Measurements from ENCODE around the gene SUCO. TPM values are rescaled to one million over a fixed set of nuclear protein-coding genes. Genes with fewer than 3 reads are reported as not detected.

SUCO gene
- total RNA-seq, 1 experiment from 2014 or later, result 22.6 TPM

DNA sequence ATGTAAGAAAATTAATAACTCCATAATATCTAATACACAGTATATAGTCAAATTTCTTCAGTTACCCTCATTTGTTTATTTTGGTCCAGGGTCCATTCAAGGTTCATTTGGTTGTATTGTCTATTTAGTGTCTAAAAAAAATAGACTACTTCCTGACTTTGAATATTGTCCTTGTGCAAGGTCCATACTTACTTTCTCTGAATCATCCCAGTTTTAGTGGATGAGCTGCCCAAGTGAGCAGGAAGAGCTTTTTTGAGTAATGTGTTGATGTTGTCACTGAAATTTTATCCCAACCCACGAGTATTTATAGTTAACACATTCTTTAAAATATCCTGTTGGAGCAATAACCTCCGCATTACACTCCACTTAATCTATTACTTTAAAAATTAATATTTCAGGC lies 80.3 kb downstream of the SUCO start:
- TF ChIP-seq, protein P1, sequence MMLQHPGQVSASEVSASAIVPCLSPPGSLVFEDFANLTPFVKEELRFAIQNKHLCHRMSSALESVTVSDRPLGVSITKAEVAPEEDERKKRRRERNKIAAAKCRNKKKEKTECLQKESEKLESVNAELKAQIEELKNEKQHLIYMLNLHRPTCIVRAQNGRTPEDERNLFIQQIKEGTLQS (IDR thresholded peaks at IDR 0.05), result no peak
- TF ChIP-seq, protein P2, sequence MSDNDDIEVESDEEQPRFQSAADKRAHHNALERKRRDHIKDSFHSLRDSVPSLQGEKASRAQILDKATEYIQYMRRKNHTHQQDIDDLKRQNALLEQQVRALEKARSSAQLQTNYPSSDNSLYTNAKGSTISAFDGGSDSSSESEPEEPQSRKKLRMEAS (IDR thresholded peaks at IDR 0.05), result no peak
- TF ChIP-seq, protein P3, sequence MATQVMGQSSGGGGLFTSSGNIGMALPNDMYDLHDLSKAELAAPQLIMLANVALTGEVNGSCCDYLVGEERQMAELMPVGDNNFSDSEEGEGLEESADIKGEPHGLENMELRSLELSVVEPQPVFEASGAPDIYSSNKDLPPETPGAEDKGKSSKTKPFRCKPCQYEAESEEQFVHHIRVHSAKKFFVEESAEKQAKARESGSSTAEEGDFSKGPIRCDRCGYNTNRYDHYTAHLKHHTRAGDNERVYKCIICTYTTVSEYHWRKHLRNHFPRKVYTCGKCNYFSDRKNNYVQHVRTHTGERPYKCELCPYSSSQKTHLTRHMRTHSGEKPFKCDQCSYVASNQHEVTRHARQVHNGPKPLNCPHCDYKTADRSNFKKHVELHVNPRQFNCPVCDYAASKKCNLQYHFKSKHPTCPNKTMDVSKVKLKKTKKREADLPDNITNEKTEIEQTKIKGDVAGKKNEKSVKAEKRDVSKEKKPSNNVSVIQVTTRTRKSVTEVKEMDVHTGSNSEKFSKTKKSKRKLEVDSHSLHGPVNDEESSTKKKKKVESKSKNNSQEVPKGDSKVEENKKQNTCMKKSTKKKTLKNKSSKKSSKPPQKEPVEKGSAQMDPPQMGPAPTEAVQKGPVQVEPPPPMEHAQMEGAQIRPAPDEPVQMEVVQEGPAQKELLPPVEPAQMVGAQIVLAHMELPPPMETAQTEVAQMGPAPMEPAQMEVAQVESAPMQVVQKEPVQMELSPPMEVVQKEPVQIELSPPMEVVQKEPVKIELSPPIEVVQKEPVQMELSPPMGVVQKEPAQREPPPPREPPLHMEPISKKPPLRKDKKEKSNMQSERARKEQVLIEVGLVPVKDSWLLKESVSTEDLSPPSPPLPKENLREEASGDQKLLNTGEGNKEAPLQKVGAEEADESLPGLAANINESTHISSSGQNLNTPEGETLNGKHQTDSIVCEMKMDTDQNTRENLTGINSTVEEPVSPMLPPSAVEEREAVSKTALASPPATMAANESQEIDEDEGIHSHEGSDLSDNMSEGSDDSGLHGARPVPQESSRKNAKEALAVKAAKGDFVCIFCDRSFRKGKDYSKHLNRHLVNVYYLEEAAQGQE (IDR thresholded peaks at IDR 0.05; ENCODE audit: low read depth), result no peak
- TF ChIP-seq EGR1 (IDR thresholded peaks at IDR 0.05; ENCODE audit: low read depth), result no peak
- TF ChIP-seq ZFX (IDR thresholded peaks at IDR 0.05), result no peak
- TF ChIP-seq POLR2AphosphoS5 (IDR thresholded peaks at IDR 0.05; ENCODE audit: low read depth, low read length), result no peak
- TF ChIP-seq, protein P4, sequence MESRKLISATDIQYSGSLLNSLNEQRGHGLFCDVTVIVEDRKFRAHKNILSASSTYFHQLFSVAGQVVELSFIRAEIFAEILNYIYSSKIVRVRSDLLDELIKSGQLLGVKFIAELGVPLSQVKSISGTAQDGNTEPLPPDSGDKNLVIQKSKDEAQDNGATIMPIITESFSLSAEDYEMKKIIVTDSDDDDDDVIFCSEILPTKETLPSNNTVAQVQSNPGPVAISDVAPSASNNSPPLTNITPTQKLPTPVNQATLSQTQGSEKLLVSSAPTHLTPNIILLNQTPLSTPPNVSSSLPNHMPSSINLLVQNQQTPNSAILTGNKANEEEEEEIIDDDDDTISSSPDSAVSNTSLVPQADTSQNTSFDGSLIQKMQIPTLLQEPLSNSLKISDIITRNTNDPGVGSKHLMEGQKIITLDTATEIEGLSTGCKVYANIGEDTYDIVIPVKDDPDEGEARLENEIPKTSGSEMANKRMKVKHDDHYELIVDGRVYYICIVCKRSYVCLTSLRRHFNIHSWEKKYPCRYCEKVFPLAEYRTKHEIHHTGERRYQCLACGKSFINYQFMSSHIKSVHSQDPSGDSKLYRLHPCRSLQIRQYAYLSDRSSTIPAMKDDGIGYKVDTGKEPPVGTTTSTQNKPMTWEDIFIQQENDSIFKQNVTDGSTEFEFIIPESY (IDR thresholded peaks at IDR 0.05; ENCODE audit: extremely low read depth, insufficient replicate concordance, low read length), result no peak
- no peak for TF ChIP-seq YY1 (IDR thresholded peaks at IDR 0.05; ENCODE audit: extremely low read depth, insufficient replicate concordance, low read depth, low read length)
- TF ChIP-seq, protein P5, sequence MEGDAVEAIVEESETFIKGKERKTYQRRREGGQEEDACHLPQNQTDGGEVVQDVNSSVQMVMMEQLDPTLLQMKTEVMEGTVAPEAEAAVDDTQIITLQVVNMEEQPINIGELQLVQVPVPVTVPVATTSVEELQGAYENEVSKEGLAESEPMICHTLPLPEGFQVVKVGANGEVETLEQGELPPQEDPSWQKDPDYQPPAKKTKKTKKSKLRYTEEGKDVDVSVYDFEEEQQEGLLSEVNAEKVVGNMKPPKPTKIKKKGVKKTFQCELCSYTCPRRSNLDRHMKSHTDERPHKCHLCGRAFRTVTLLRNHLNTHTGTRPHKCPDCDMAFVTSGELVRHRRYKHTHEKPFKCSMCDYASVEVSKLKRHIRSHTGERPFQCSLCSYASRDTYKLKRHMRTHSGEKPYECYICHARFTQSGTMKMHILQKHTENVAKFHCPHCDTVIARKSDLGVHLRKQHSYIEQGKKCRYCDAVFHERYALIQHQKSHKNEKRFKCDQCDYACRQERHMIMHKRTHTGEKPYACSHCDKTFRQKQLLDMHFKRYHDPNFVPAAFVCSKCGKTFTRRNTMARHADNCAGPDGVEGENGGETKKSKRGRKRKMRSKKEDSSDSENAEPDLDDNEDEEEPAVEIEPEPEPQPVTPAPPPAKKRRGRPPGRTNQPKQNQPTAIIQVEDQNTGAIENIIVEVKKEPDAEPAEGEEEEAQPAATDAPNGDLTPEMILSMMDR (IDR thresholded peaks at IDR 0.05 in 2 of 3, conservative IDR thresholded peaks at IDR 0.05 in 1 of 3; ENCODE audit: borderline replicate concordance in 1 of 3, insufficient read depth in 1 of 3, low read depth in 2 of 3, low read length in 2 of 3), result no peak
- TF ChIP-seq TCF7L2 (IDR thresholded peaks at IDR 0.05; ENCODE audit: borderline replicate concordance, extremely low read depth, insufficient read depth, insufficient read length), result no peak
- TF ChIP-seq RAD21 (IDR thresholded peaks at IDR 0.05; ENCODE audit: low read depth), result no peak
- TF ChIP-seq EZH2 (IDR thresholded peaks at IDR 0.05), result no peak
- TF ChIP-seq CEBPB (IDR thresholded peaks at IDR 0.05; ENCODE audit: low read depth), result no peak
- Histone ChIP-seq H3K4me1 (ENCODE audit: control insufficient read depth in 1 of 2, insufficient read depth in 2 of 2, low read length in 2 of 2) (no peaks in the 10 kb centered on the region), H4K20me1 (ENCODE audit: insufficient read depth) (no peaks in the 10 kb centered on the region), H3K79me2 (ENCODE audit: insufficient read depth, low read length) (no peaks in the 10 kb centered on the region), H2AFZ (ENCODE audit: low read depth, low read length, poor library complexity, severe bottlenecking) (no peak overlapping the region), H3K4me3 (replicated peaks in 1 of 2; ENCODE audit: low read depth in 1 of 2, low read length in 2 of 2) (no peak overlapping the region), H3K27me3 (ENCODE audit: insufficient read depth, low read length) (no peaks in the 10 kb centered on the region), H3K9me2 (ENCODE audit: insufficient read depth) (no peaks in the 10 kb centered on the region), H3K36me3 (ENCODE audit: control insufficient read depth in 1 of 2, insufficient read depth in 2 of 2, low read length in 2 of 2) (no peaks in the 10 kb centered on the region), H3K9ac (ENCODE audit: low read length) (no peak overlapping the region), H3K4me2 (ENCODE audit: low read length) (no peak overlapping the region), H3K27ac (ENCODE audit: low read depth, low read length) (no peak overlapping the region), H3K9me3 (ENCODE audit: control insufficient read depth in 1 of 2, insufficient read depth in 1 of 2, low read depth in 1 of 2, low read length in 2 of 2) (no peaks in the 10 kb centered on the region)
- no TSS peak for BruUV-seq (replicated peaks)
- no peak for DNase-seq (ENCODE audit: low read depth, low spot score)
- CTCF ChIA-PET, result no interaction called here
- no peak for ATAC-seq
- RAD21 ChIA-PET (ENCODE audit: low non-redundant PET in 1 of 2, low total read pairs in 2 of 2, uncharacterized antibody in 2 of 2, unreplicated experiment in 2 of 2), result no interaction called here
- POLR2A ChIA-PET, result no interaction called here
- intact Hi-C loops (cut with micrococcal nuclease), result no loop called here

Data from HCT116 (cell line).